ENCODE measurements around the gene EFNA5. TPM values are rescaled to one million over a fixed set of nuclear protein-coding genes. Genes with fewer than 3 reads are reported as not detected.

EFNA5 gene
- total RNA-seq, 1 donor from 2014 or later: 38.9 TPM

GRCh38 chr5:107430071-107430625, 240.6 kb downstream of the EFNA5 start:
- Mint-ChIP-seq H3K36me3 (ENCODE audit: low read depth) (no peaks in the 10 kb centered on the region), H3K27ac (ENCODE audit: unreplicated experiment) (peak overlapping the region; percentile 55), H3K4me1 (ENCODE audit: low read depth) (peaks cover 47% of the 10 kb centered on the region), H3K4me3 (ENCODE audit: unreplicated experiment) (no peak overlapping the region), H3K27me3 (ENCODE audit: low read depth) (no peaks in the 10 kb centered on the region), H3K9me3 (ENCODE audit: low read depth) (no peaks in the 10 kb centered on the region)
- no peak for DNase-seq (ENCODE audit: low spot score)
- no peak for TF ChIP-seq CTCF (IDR thresholded peaks at IDR 0.05)

- no peak for DNase-seq (ENCODE audit: low spot score)
- no peak for TF ChIP-seq CTCF (IDR thresholded peaks at IDR 0.05)
- Mint-ChIP-seq H3K27me3 (ENCODE audit: low read depth) (no peaks in the 10 kb centered on the region), H3K4me3 (ENCODE audit: unreplicated experiment) (no peak overlapping the region), H3K36me3 (ENCODE audit: low read depth) (no peaks in the 10 kb centered on the region), H3K4me1 (ENCODE audit: low read depth) (peaks cover 62% of the 10 kb centered on the region), H3K9me3 (ENCODE audit: low read depth) (no peaks in the 10 kb centered on the region), H3K27ac (ENCODE audit: unreplicated experiment) (peak overlapping the region; percentile 45)
These were observed 242.4 kb downstream of the EFNA5 start for GRCh38 chr5:107428303-107428813.

GRCh38 chr5:107426872-107427271, 243.9 kb downstream of the EFNA5 start:
- Mint-ChIP-seq H3K27ac (ENCODE audit: unreplicated experiment) (no peak overlapping the region), H3K4me1 (ENCODE audit: low read depth) (peaks cover 59% of the 10 kb centered on the region)

GRCh38 chr5:107426209-107426608, 244.5 kb downstream of the EFNA5 start:
- no peak for TF ChIP-seq CTCF (IDR thresholded peaks at IDR 0.05)
- no peak for DNase-seq (ENCODE audit: low spot score)
- Mint-ChIP-seq H3K4me3 (ENCODE audit: unreplicated experiment) (no peak overlapping the region), H3K9me3 (ENCODE audit: low read depth) (no peaks in the 10 kb centered on the region), H3K36me3 (ENCODE audit: low read depth) (no peaks in the 10 kb centered on the region), H3K27ac (ENCODE audit: unreplicated experiment) (peak overlapping the region; percentile 94), H3K27me3 (ENCODE audit: low read depth) (no peaks in the 10 kb centered on the region), H3K4me1 (ENCODE audit: low read depth) (peaks cover 57% of the 10 kb centered on the region)

More at GRCh38 chr5:107426872-107427271, 243.9 kb downstream of the EFNA5 start:
- Mint-ChIP-seq H3K4me3 (ENCODE audit: unreplicated experiment) (no peak overlapping the region), H3K36me3 (ENCODE audit: low read depth) (no peaks in the 10 kb centered on the region), H3K27me3 (ENCODE audit: low read depth) (no peaks in the 10 kb centered on the region), H3K9me3 (ENCODE audit: low read depth) (no peaks in the 10 kb centered on the region)
- no peak for DNase-seq (ENCODE audit: low spot score)
- no peak for TF ChIP-seq CTCF (IDR thresholded peaks at IDR 0.05)

- Mint-ChIP-seq H3K9me3 (ENCODE audit: low read depth) (no peaks in the 10 kb centered on the region), H3K27me3 (ENCODE audit: low read depth) (no peaks in the 10 kb centered on the region), H3K27ac (ENCODE audit: unreplicated experiment) (peak overlapping the region; percentile 94), H3K4me1 (ENCODE audit: low read depth) (peaks cover 56% of the 10 kb centered on the region), H3K4me3 (ENCODE audit: unreplicated experiment) (no peak overlapping the region), H3K36me3 (ENCODE audit: low read depth) (no peaks in the 10 kb centered on the region)
- no peak for TF ChIP-seq CTCF (IDR thresholded peaks at IDR 0.05)
- no peak for DNase-seq (ENCODE audit: low spot score)
These were observed 245.2 kb downstream of the EFNA5 start for GRCh38 chr5:107425541-107426031.
